GM18870 (cell line): Measurements from ENCODE around the gene NALCN.

ENCODE experiments used
- ATAC-seq: cut with Tn5 transposase; IDR thresholded peaks from one replicate; pipeline ENCODE4 v1.9.1; 2021; ENCODE audit warnings: moderate library complexity; ENCODE audit not compliant: unreplicated experiment

The NALCN gene

GRCh38 chr13:101415358-101416174, 742 bp downstream of the NALCN start:
- ATAC-seq = peak; percentile 46

GRCh38 chr13:101412076-101412475, 4.2 kb downstream of the NALCN start:
- ATAC-seq = no peak

- no peak for ATAC-seq
These were observed 7.2 kb downstream of the NALCN start for GRCh38 chr13:101408992-101409656.

- ATAC-seq = no peak
These were observed 8.2 kb downstream of the NALCN start for GRCh38 chr13:101408154-101408553.

GRCh38 chr13:101406791-101407190, 9.5 kb downstream of the NALCN start:
- ATAC-seq = no peak

- ATAC-seq = no peak
These were observed 15.1 kb downstream of the NALCN start for GRCh38 chr13:101401196-101401595.

GRCh38 chr13:101399365-101399764, 16.9 kb downstream of the NALCN start:
- no peak for ATAC-seq

- no peak for ATAC-seq
These were observed 17.4 kb downstream of the NALCN start for GRCh38 chr13:101398920-101399319.

GRCh38 chr13:101398191-101398590, 18.1 kb downstream of the NALCN start:
- ATAC-seq = no peak

- ATAC-seq = no peak
These were observed 18.6 kb downstream of the NALCN start for GRCh38 chr13:101397742-101398141.

- ATAC-seq = no peak
These were observed 21.7 kb downstream of the NALCN start for GRCh38 chr13:101394605-101395004.

GRCh38 chr13:101393140-101393539, 23.2 kb downstream of the NALCN start:
- ATAC-seq = no peak

GRCh38 chr13:101390461-101390860, 25.8 kb downstream of the NALCN start:
- no peak for ATAC-seq

GRCh38 chr13:101384929-101385328, 31.4 kb downstream of the NALCN start:
- no peak for ATAC-seq

- ATAC-seq = no peak
These were observed 32.7 kb downstream of the NALCN start for GRCh38 chr13:101383595-101383994.

GRCh38 chr13:101382701-101383100, 33.6 kb downstream of the NALCN start:
- ATAC-seq = no peak

GRCh38 chr13:101382086-101382485, 34.2 kb downstream of the NALCN start:
- ATAC-seq = no peak

- no peak for ATAC-seq
These were observed 55.8 kb downstream of the NALCN start for GRCh38 chr13:101360525-101360924.

GRCh38 chr13:101354895-101355294, 61.4 kb downstream of the NALCN start:
- ATAC-seq = no peak

- ATAC-seq = no peak
These were observed 69.2 kb downstream of the NALCN start for GRCh38 chr13:101346942-101347728.

GRCh38 chr13:101346161-101346560, 70.1 kb downstream of the NALCN start:
- no peak for ATAC-seq
